Esophagus muscularis mucosa (tissue), 4 donors: ENCODE data around the gene GALNT18. TPM values are rescaled to one million over a fixed set of nuclear protein-coding genes. Genes with fewer than 3 reads are reported as not detected.

Experiments
- DNase-seq: peaks from one replicate; pipeline ENCODE4 v3.0.0-alpha.2; 2017; ENCODE audit errors: extremely low spot score
- H3K27ac ChIP-seq, 4 donors: fragments of 200-600 bp; sonication (generic); replicated peaks in 1 of 4; 1 replicate in 3 of 4; 2 replicates in 1 of 4; pipeline ENCODE4 v1.5.1; 2016 to 2019; ENCODE audit warnings: mild to moderate bottlenecking in 1 of 4
- H3K27me3 ChIP-seq, 4 donors: fragments of 200-600 bp; sonication (generic); one replicate each; pipeline versions ENCODE4 v1.5.1 to v1.6.0; 2016 to 2019
- H3K36me3 ChIP-seq, 4 donors: fragments of 200-600 bp; sonication (generic); one replicate each; pipeline ENCODE4 v1.5.1; 2016 to 2019
- H3K4me1 ChIP-seq, 4 donors: fragments of 200-600 bp; sonication (generic); one replicate each; pipeline ENCODE4 v1.5.1; 2016 to 2019
- H3K4me3 ChIP-seq, 4 donors: fragments of 200-600 bp; sonication (generic); 1 replicate in 2 of 4; 2 replicates in 2 of 4; pipeline ENCODE4 v1.5.1; 2016 to 2019; ENCODE audit warnings: mild to moderate bottlenecking in 4 of 4, moderate library complexity in 1 of 4
- H3K9me3 ChIP-seq, 4 donors: fragments of 200-600 bp; sonication (generic); 1 replicate in 3 of 4; 2 replicates in 1 of 4; pipeline ENCODE4 v1.5.1; 2016 to 2019
- CTCF ChIP-seq, 3 experiments: fragments of 200-600 bp in 2 of 3; fragments of 450-650 bp in 1 of 3; sonication (generic) in 2 of 3; IDR thresholded peaks; one replicate each; pipeline ENCODE4 v1.5.1; 2017 to 2019; ENCODE audit warnings: antibody characterized with exemption in 3 of 3, mild to moderate bottlenecking in 2 of 3, moderate library complexity in 1 of 3
- EP300 ChIP-seq: sonication (generic); formaldehyde crosslinking; IDR thresholded peaks from one replicate; pipeline ENCODE4 v1.6.1; 2017; ENCODE audit warnings: antibody characterized with exemption
- POLR2A ChIP-seq: fragments of 450-650 bp; IDR thresholded peaks from one replicate; pipeline ENCODE4 v1.6.1; 2017; ENCODE audit warnings: antibody characterized with exemption, moderate library complexity, mild to moderate bottlenecking, low read depth
- POLR2AphosphoS5 ChIP-seq, 2 donors: sonication (generic); formaldehyde crosslinking; IDR thresholded peaks; one replicate each; pipeline ENCODE4 v1.6.1; 2017; ENCODE audit warnings: antibody characterized with exemption in 2 of 2
- WGBS: methylation state at CpG from one replicate; pipeline ENCODE4 v1.1.5; 2018; 5-methylcytosine and 5-hydroxymethylcytosine counted together
- intact Hi-C: fragments of 100-400 bp; cut with DNase I; formaldehyde crosslinking; loops from one replicate; pipeline ENCODE4 v1.15.1; 2023
- total RNA-seq, 4 donors: library from RNA; depleted of rRNA; stranded (reverse); fragments of >200 nt; gene quantifications; one replicate each; pipeline versions ENCODE4 v1.1.0 to v1.2.1, GENCODE V29; 2016

Gene GALNT18
- total RNA-seq, 4 donors from 2014 or later, result 29.1 to 67.0 (median 49.3) TPM

- 40% methylated on average over 1 of the region's 1 CpG for WGBS
These were observed 32.9 kb downstream of the GALNT18 start for GRCh38 chr11:11588891-11589290.

GRCh38 chr11:11588243-11588642, 33.6 kb downstream of the GALNT18 start:
- Histone ChIP-seq H3K4me3 (no peak overlapping the region), H3K36me3 (no peaks in the 10 kb centered on the region), H3K27me3 (no peaks in the 10 kb centered on the region), H3K27ac (no peak overlapping the region), H3K4me1 (peaks cover 19 to 58% (median 37%) of the 10 kb centered on the region in 4 donors), H3K9me3 (no peaks in the 10 kb centered on the region)
- peak; percentile 37 for DNase-seq
- TF ChIP-seq POLR2AphosphoS5 (IDR thresholded peaks at IDR 0.05), result no peak
- TF ChIP-seq CTCF (IDR thresholded peaks at IDR 0.05), result no peak
- TF ChIP-seq POLR2A, result no peak
- TF ChIP-seq EP300, result no peak
- WGBS, result 89% methylated on average over 2 of the region's 2 CpGs
- intact Hi-C loops, result no loop called here

More at GRCh38 chr11:11588891-11589290, 32.9 kb downstream of the GALNT18 start:
- Histone ChIP-seq H3K27ac (no peak overlapping the region), H3K4me1 (peaks cover 12 to 52% (median 33%) of the 10 kb centered on the region in 4 donors), H3K9me3 (no peaks in the 10 kb centered on the region), H3K4me3 (no peak overlapping the region), H3K27me3 (no peaks in the 10 kb centered on the region), H3K36me3 (no peaks in the 10 kb centered on the region)
- TF ChIP-seq POLR2AphosphoS5 (IDR thresholded peaks at IDR 0.05) (no peak), POLR2A (no peak)
- DNase-seq, result peak; percentile 80
- intact Hi-C loops, result no loop called here

GRCh38 chr11:11587122-11587521, 34.7 kb downstream of the GALNT18 start:
- TF ChIP-seq EP300 (no peak), POLR2AphosphoS5 (IDR thresholded peaks at IDR 0.05) (no peak), CTCF (IDR thresholded peaks at IDR 0.05) (no peak), POLR2A (no peak)
- peak; percentile 83 for DNase-seq
- H3K4me1 ChIP-seq, result peaks cover 30 to 65% (median 47%) of the 10 kb centered on the region in 4 donors
- H3K27me3 ChIP-seq, result no peaks in the 10 kb centered on the region
- no peaks in the 10 kb centered on the region for H3K9me3 ChIP-seq
- H3K4me3 ChIP-seq, result no peak overlapping the region
- H3K36me3 ChIP-seq, result no peaks in the 10 kb centered on the region
- 75% methylated on average over 4 of the region's 4 CpGs for WGBS
- peak overlapping the region in 1 of 4 donors; percentile 2 for H3K27ac ChIP-seq
- intact Hi-C loops, result no loop called here

- H3K4me3 ChIP-seq, result no peak overlapping the region
- H3K27ac ChIP-seq, result no peak overlapping the region
- H3K27me3 ChIP-seq, result no peaks in the 10 kb centered on the region
- no peak for TF ChIP-seq EP300
- WGBS, result 86% methylated on average over 7 of the region's 7 CpGs
- intact Hi-C loops, result no loop called here
- no peaks in the 10 kb centered on the region for H3K9me3 ChIP-seq
- DNase-seq, result peak; percentile 50
- peaks cover 36 to 71% (median 53%) of the 10 kb centered on the region in 4 donors for H3K4me1 ChIP-seq
- no peaks in the 10 kb centered on the region for H3K36me3 ChIP-seq
These were observed 35.3 kb downstream of the GALNT18 start for GRCh38 chr11:11586465-11586864.

GRCh38 chr11:11584937-11585336, 36.9 kb downstream of the GALNT18 start:
- H3K9me3 ChIP-seq, result no peaks in the 10 kb centered on the region
- intact Hi-C loops, result no loop called here
- H3K4me1 ChIP-seq, result peaks cover 47 to 83% (median 67%) of the 10 kb centered on the region in 4 donors
- no peak for DNase-seq
- H3K27ac ChIP-seq, result no peak overlapping the region
- H3K27me3 ChIP-seq, result no peaks in the 10 kb centered on the region
- H3K4me3 ChIP-seq, result no peak overlapping the region
- WGBS, result 80% methylated on average over 1 of the region's 1 CpG
- no peaks in the 10 kb centered on the region for H3K36me3 ChIP-seq
- TF ChIP-seq CTCF (IDR thresholded peaks at IDR 0.05) (no peak), POLR2A (no peak), EP300 (no peak), POLR2AphosphoS5 (IDR thresholded peaks at IDR 0.05) (no peak)

- Histone ChIP-seq H3K4me3 (no peak overlapping the region), H3K9me3 (no peaks in the 10 kb centered on the region), H3K27ac (peak overlapping the region in 1 of 4 donors; percentile 19), H3K36me3 (no peaks in the 10 kb centered on the region), H3K4me1 (peaks cover 45 to 81% (median 69%) of the 10 kb centered on the region in 4 donors), H3K27me3 (no peaks in the 10 kb centered on the region)
- no peak for DNase-seq
- intact Hi-C loops, result no loop called here
- 54% methylated on average over 5 of the region's 5 CpGs for WGBS
- TF ChIP-seq POLR2AphosphoS5 (IDR thresholded peaks at IDR 0.05), result no peak
- no peak for TF ChIP-seq EP300
- TF ChIP-seq POLR2A, result no peak
- TF ChIP-seq CTCF (IDR thresholded peaks at IDR 0.05), result no peak
These were observed 37.3 kb downstream of the GALNT18 start for GRCh38 chr11:11584530-11584810.
